ENCODE results near the gene ARID5B. TPM values are rescaled to one million over a fixed set of nuclear protein-coding genes. Genes with fewer than 3 reads are reported as not detected.

ARID5B gene
- total RNA-seq, 1 donor from 2014 or later, result 1.1 TPM

GRCh38 chr10:61912981-61913380 is 11.5 kb downstream of the ARID5B start:
- no peak overlapping the region for H3K4me3 Mint-ChIP-seq (ENCODE audit: unreplicated experiment)
- H3K27me3 Mint-ChIP-seq (ENCODE audit: unreplicated experiment), result no peaks in the 10 kb centered on the region
- H3K4me1 Mint-ChIP-seq (ENCODE audit: low read depth, unreplicated experiment), result no peaks in the 10 kb centered on the region
- TF ChIP-seq, protein P1, sequence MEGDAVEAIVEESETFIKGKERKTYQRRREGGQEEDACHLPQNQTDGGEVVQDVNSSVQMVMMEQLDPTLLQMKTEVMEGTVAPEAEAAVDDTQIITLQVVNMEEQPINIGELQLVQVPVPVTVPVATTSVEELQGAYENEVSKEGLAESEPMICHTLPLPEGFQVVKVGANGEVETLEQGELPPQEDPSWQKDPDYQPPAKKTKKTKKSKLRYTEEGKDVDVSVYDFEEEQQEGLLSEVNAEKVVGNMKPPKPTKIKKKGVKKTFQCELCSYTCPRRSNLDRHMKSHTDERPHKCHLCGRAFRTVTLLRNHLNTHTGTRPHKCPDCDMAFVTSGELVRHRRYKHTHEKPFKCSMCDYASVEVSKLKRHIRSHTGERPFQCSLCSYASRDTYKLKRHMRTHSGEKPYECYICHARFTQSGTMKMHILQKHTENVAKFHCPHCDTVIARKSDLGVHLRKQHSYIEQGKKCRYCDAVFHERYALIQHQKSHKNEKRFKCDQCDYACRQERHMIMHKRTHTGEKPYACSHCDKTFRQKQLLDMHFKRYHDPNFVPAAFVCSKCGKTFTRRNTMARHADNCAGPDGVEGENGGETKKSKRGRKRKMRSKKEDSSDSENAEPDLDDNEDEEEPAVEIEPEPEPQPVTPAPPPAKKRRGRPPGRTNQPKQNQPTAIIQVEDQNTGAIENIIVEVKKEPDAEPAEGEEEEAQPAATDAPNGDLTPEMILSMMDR (IDR thresholded peaks at IDR 0.05; ENCODE audit: partially characterized antibody, unreplicated experiment), result no peak
- no peak overlapping the region for H3K27ac Mint-ChIP-seq (ENCODE audit: unreplicated experiment)
- no peaks in the 10 kb centered on the region for H3K9me3 Mint-ChIP-seq (ENCODE audit: unreplicated experiment)
- DNase-seq, result no peak
- no peaks in the 10 kb centered on the region for H3K36me3 Mint-ChIP-seq (ENCODE audit: unreplicated experiment)

- H3K4me1 Mint-ChIP-seq (ENCODE audit: low read depth, unreplicated experiment), result no peaks in the 10 kb centered on the region
- TF ChIP-seq, protein P1 (IDR thresholded peaks at IDR 0.05; ENCODE audit: partially characterized antibody, unreplicated experiment), result no peak
- no peak for DNase-seq
- no peaks in the 10 kb centered on the region for H3K27me3 Mint-ChIP-seq (ENCODE audit: unreplicated experiment)
- H3K9me3 Mint-ChIP-seq (ENCODE audit: unreplicated experiment), result no peaks in the 10 kb centered on the region
- no peaks in the 10 kb centered on the region for H3K36me3 Mint-ChIP-seq (ENCODE audit: unreplicated experiment)
- H3K4me3 Mint-ChIP-seq (ENCODE audit: unreplicated experiment), result no peak overlapping the region
- H3K27ac Mint-ChIP-seq (ENCODE audit: unreplicated experiment), result no peak overlapping the region
These were observed 16.6 kb downstream of the ARID5B start for GRCh38 chr10:61918140-61918539.

GRCh38 chr10:61918989-61919388 is 17.5 kb downstream of the ARID5B start:
- Mint-ChIP-seq H3K36me3 (ENCODE audit: unreplicated experiment) (no peaks in the 10 kb centered on the region), H3K4me1 (ENCODE audit: low read depth, unreplicated experiment) (no peaks in the 10 kb centered on the region), H3K27ac (ENCODE audit: unreplicated experiment) (no peak overlapping the region), H3K27me3 (ENCODE audit: unreplicated experiment) (no peaks in the 10 kb centered on the region), H3K4me3 (ENCODE audit: unreplicated experiment) (no peak overlapping the region), H3K9me3 (ENCODE audit: unreplicated experiment) (no peaks in the 10 kb centered on the region)
- TF ChIP-seq, protein P1 (IDR thresholded peaks at IDR 0.05; ENCODE audit: partially characterized antibody, unreplicated experiment), result no peak
- DNase-seq, result no peak

DNA sequence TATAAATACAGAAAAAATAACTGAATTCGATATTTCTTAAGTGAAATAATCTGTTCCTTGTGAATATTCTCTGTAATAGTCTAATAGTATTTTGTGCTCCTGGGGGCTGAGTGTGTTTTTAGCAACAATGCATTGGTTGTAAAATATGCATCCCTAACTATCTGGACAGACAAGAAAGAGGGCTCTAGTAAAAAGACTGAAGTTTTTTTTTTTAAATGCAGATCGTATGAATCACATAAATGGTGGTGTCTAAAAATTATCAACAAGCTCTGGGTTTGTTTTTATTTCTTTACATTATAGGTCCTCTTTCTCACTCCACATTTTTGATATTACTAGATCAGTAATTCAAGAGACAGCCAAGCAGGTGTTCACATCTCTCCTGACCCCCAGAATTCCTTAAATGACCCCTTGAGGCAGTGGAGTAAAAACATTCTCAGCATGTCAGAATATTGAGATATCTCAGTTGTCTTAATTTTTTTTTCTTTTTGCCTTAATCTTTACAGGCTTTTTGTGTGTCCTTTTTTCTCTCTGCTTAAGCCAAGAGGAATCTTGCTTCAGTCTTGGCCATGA is 18.2 kb downstream of the ARID5B start:
- no peak overlapping the region for H3K4me3 Mint-ChIP-seq (ENCODE audit: unreplicated experiment)
- H3K27me3 Mint-ChIP-seq (ENCODE audit: unreplicated experiment), result no peaks in the 10 kb centered on the region
- no peaks in the 10 kb centered on the region for H3K36me3 Mint-ChIP-seq (ENCODE audit: unreplicated experiment)
- TF ChIP-seq, protein P1 (IDR thresholded peaks at IDR 0.05; ENCODE audit: partially characterized antibody, unreplicated experiment), result no peak
- DNase-seq, result no peak
- H3K9me3 Mint-ChIP-seq (ENCODE audit: unreplicated experiment), result no peaks in the 10 kb centered on the region
- no peak overlapping the region for H3K27ac Mint-ChIP-seq (ENCODE audit: unreplicated experiment)
- H3K4me1 Mint-ChIP-seq (ENCODE audit: low read depth, unreplicated experiment), result no peaks in the 10 kb centered on the region

GRCh38 chr10:61921143-61921542 is 19.6 kb downstream of the ARID5B start:
- H3K27me3 Mint-ChIP-seq (ENCODE audit: unreplicated experiment), result no peaks in the 10 kb centered on the region
- no peaks in the 10 kb centered on the region for H3K9me3 Mint-ChIP-seq (ENCODE audit: unreplicated experiment)
- TF ChIP-seq, protein P1 (IDR thresholded peaks at IDR 0.05; ENCODE audit: partially characterized antibody, unreplicated experiment), result no peak
- no peak for DNase-seq
- no peaks in the 10 kb centered on the region for H3K36me3 Mint-ChIP-seq (ENCODE audit: unreplicated experiment)
- H3K27ac Mint-ChIP-seq (ENCODE audit: unreplicated experiment), result no peak overlapping the region
- no peak overlapping the region for H3K4me3 Mint-ChIP-seq (ENCODE audit: unreplicated experiment)
- H3K4me1 Mint-ChIP-seq (ENCODE audit: low read depth, unreplicated experiment), result no peaks in the 10 kb centered on the region

All from glutamatergic neuron (in vitro differentiated cells).